GM18861 (cell line): ENCODE data around the gene FAF1.
"Not testable (repeated sequence)": the region's sequence is repeated elsewhere in the genome, so short reads cannot be mapped to it uniquely, and the experiment has no call there.

ENCODE experiments used
- ATAC-seq: cut with Tn5 transposase; IDR thresholded peaks from one replicate; pipeline ENCODE4 v1.9.1; 2021; ENCODE audit not compliant: unreplicated experiment

Gene FAF1

GRCh38 chr1:50599546-50599945 lies 360.5 kb downstream of the FAF1 start:
- ATAC-seq, result no peak

GRCh38 chr1:50595874-50596273 lies 364.2 kb downstream of the FAF1 start:
- ATAC-seq, result no peak

- ATAC-seq, result no peak
Measured at GRCh38 chr1:50593515-50593914, 366.6 kb downstream of the FAF1 start.

GRCh38 chr1:50591598-50591997 lies 368.5 kb downstream of the FAF1 start:
- ATAC-seq, result no peak

GRCh38 chr1:50582346-50582745 lies 377.7 kb downstream of the FAF1 start:
- ATAC-seq, result no peak

- no peak for ATAC-seq
Measured at GRCh38 chr1:50570066-50570468, 390.0 kb downstream of the FAF1 start.

GRCh38 chr1:50568782-50569181 lies 391.3 kb downstream of the FAF1 start:
- ATAC-seq, result no peak

- ATAC-seq, result no peak
Measured at GRCh38 chr1:50566405-50566804, 393.7 kb downstream of the FAF1 start.

GRCh38 chr1:50564417-50564816 lies 395.6 kb downstream of the FAF1 start:
- no peak for ATAC-seq

- no peak for ATAC-seq
Measured at GRCh38 chr1:50562106-50562505, 398.0 kb downstream of the FAF1 start.

- no peak for ATAC-seq
Measured at GRCh38 chr1:50559421-50559820, 400.6 kb downstream of the FAF1 start.

GRCh38 chr1:50553921-50554320 lies 406.1 kb downstream of the FAF1 start:
- ATAC-seq, result no peak

GRCh38 chr1:50548243-50548642 lies 411.8 kb downstream of the FAF1 start:
- ATAC-seq, result no peak

- no peak for ATAC-seq
Measured at GRCh38 chr1:50542362-50542761, 417.7 kb downstream of the FAF1 start.

- ATAC-seq, result no peak
Measured at GRCh38 chr1:50538476-50538875, 421.6 kb downstream of the FAF1 start.

GRCh38 chr1:50531601-50532000 lies 428.5 kb downstream of the FAF1 start:
- ATAC-seq, result no peak

GRCh38 chr1:50531027-50531426 lies 429.0 kb downstream of the FAF1 start:
- no peak for ATAC-seq

- no peak for ATAC-seq
Measured at GRCh38 chr1:50529510-50529909, 430.6 kb downstream of the FAF1 start.

GRCh38 chr1:50527987-50528320 lies 432.1 kb downstream of the FAF1 start:
- ATAC-seq, result not testable (repeated sequence)

- peak; percentile 84 for ATAC-seq
Measured at GRCh38 chr1:50527249-50527986, 432.6 kb downstream of the FAF1 start.

GRCh38 chr1:50526431-50526830 lies 433.6 kb downstream of the FAF1 start:
- no peak for ATAC-seq

GRCh38 chr1:50523548-50523947 lies 436.5 kb downstream of the FAF1 start:
- ATAC-seq, result no peak

GRCh38 chr1:50522691-50523342 lies 437.2 kb downstream of the FAF1 start:
- ATAC-seq, result no peak
